Anterior cingulate cortex (tissue), 58 donors: Measurements from ENCODE around the gene EPSTI1.

Experiments used
- DNase-seq, 58 donors: peaks; one replicate each; lab custom pipeline; 2025; lab: John Stamatoyannopoulos, UW

The EPSTI1 gene

DNA sequence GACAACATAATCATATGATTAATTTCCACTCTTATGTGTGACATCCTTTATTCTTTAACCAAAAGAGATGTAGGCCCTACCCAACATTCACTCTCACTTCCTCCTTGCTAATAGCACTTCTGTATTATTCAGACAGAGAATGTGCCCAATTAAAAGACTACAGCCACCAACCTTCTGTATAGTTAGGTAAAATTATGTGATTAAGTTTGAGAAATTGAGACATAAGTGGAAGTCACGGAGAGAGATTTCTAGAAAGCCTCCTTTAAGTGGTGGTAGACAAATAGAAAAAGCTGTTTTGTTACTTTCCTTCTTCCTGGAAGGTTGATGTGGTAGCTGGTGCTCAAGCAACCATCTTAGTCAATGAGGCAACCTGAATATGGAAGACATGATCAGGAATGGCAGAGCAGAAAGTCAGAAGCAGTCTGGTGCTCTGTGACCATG is 14.8 kb downstream of the EPSTI1 start:
- DNase-seq, result no peak

DNA sequence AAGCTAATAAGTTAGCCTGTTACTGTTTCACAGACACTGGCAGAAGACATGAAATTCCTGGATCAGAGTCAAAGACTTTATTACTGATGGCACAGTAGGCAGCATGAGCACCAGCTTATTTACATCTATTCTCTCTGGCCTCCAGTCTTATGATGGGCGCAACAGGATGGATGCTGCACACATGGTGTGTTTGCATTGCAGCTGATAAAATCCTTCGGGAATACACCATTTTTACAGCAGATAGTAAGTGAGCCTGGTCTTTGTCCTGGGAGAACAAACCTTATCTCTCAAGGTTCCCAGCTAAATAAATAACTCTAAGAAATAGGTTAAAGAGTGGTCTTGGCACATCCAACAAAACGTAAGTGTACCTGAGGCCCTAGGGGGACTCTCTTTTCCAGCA is 16.0 kb downstream of the EPSTI1 start:
- no peak for DNase-seq

DNA sequence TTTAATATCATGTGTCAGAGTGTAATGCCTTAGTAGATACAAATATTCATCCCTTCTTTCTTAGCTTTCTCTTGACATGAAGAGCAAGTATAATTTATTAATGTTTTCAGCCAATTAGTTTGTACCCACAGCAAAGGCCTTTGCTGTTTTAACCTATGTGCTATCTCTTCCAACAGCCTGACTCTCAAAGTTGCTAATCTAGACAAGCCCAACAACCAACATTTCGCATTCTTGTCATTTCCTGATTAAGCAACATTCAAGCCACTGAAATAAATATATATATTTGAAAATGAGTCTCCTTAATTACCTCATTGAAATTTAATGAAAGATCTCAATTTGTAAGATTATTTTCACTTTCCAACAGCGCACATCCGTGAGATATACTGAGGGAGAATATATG is 18.5 kb downstream of the EPSTI1 start:
- no peak for DNase-seq

- no peak for DNase-seq
Measured at GRCh38 chr13:42971691-42972347, 20.2 kb downstream of the EPSTI1 start.

GRCh38 chr13:42970824-42971690 is 21.0 kb downstream of the EPSTI1 start:
- peak in 2 of 58 donors; percentile 1 to 2 for DNase-seq

- DNase-seq, result peak in 44 of 58 donors; percentile 4 to 81 (median 38)
Measured at GRCh38 chr13:42969565-42970172, 22.4 kb downstream of the EPSTI1 start.

DNA sequence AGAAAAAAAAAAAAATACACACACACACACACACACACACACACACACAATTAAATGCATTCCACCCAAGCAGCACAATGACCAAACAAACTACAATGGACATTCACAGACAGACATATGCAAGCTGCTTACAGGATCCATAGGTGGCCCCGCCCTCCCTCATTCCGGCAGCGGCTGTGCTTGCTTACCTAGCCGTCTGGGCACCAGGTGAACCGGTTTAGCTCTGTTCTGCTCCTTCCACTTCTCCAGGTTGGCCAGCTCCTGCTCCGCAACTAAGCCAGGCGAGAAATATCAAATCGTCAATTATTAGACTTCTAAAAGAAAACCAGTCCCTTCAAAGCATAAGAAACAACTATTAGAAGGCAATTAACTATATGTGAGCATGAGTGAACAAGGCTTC is 23.1 kb downstream of the EPSTI1 start:
- DNase-seq, result no peak

DNA sequence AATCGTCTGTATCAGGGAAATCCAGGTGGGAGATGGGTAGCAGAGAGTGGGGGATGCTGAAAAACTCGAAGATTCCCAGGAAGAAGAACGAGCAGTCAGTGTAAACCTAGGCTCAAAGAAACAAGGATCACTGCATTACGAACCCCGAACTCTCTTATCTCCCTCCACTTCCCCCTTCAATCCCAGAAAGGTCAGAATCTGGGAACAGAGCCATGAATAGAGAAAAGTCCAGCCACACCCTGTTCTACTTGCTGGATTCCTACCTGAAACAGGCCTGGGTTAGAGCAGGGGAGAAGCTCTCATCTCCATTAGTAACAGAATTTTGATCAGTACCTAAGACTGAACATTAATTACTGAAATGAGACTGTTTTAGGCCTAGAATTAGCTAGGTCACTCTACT is 24.4 kb downstream of the EPSTI1 start:
- DNase-seq, result no peak

DNA sequence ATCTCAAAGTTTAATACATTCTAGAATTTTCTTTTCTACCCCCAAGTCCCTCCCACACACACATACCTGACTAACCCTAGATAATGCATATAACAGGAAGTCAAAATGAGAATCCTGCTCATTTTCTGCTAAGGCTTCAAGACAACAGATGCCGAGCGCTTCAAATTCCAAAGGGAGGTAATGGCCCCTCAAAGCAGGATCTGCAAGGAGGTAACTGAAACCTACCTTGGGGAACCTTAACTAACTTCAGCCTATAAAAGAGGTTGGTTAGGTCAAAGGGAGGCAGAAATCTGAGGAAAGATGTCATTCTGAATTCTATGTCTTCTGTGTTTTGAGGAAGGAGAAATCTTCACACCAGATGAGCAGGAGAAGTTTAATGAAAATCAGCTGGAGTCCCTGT is 26.8 kb downstream of the EPSTI1 start:
- no peak for DNase-seq

GRCh38 chr13:42964761-42965161 is 27.3 kb downstream of the EPSTI1 start:
- no peak for DNase-seq

DNA sequence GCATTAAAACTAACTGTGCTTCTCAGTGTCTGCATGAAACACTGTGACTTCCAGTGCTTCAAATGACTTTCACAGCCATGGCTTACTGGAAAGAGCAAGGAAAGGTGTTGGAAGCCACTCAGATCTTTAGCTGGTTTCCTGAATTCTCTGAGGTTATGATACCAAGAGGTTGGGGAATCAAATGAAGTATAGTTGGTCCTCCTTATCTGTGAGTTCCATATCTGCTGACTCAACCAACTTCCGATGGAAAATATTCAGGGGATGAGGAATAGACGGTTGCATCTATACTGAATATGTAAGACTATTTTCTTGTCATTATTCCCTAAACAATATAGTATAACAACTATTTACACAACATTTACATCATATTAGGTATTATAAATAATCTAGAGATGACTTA is 32.4 kb downstream of the EPSTI1 start:
- no peak for DNase-seq

- no peak for DNase-seq
Measured at GRCh38 chr13:42957881-42958280, 34.2 kb downstream of the EPSTI1 start.

DNA sequence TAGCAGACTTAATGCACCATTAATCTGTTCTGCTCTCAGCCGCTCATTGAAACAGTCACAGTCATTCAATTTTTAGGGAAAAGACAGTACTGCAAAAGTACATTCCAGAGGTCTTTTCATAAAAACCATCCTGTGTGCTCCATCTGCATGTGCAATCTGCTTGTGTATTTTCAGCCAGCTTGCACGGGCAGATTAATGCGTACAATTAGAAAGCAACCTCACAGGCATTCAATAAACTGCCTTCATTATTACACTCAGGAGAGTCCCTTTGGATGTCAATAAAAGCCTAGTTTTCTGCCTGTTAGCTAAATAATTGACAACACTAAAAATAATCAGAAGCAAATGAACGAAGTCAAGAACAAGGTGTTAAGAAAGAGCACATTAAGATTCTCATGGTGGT is 41.9 kb downstream of the EPSTI1 start:
- no peak for DNase-seq

DNA sequence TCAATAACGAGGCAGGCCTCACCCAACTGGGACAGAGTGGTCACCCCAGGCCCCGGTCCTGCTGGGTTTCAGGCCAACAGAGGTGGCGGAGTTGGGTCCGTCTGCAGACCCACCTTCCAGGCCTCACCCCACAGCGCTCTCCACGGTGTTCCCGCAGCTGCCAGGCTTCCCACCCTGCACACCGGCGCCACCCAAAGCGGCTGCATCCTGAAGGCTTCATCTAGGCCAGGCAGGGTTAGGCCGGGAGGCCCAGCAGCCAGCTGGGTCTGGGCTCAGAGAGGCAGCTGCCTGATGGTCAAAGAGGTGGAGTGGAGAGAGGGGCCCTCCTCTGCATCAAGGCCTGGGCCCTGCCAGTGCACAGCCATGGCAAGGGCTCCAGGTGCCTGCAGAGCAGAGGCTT is 44.1 kb downstream of the EPSTI1 start:
- no peak for DNase-seq

DNA sequence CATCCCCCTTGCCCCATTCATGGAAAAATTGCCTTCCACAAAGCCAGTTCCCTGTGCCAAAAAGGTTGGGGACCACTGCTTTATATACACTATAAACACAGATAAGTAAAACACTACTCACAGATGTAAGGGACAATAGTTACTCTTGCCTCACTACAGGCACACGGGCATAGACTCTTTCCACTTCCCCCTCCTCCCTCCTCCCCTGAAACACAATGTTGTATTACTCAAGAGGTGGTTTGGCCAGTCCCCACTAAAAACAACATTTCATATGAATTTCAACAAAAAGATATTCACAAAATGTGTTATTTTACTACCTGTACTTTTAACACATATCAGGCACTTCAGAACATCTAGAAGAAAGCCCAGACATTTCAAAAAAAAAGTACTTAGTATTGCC is 45.1 kb downstream of the EPSTI1 start:
- DNase-seq, result no peak

DNA sequence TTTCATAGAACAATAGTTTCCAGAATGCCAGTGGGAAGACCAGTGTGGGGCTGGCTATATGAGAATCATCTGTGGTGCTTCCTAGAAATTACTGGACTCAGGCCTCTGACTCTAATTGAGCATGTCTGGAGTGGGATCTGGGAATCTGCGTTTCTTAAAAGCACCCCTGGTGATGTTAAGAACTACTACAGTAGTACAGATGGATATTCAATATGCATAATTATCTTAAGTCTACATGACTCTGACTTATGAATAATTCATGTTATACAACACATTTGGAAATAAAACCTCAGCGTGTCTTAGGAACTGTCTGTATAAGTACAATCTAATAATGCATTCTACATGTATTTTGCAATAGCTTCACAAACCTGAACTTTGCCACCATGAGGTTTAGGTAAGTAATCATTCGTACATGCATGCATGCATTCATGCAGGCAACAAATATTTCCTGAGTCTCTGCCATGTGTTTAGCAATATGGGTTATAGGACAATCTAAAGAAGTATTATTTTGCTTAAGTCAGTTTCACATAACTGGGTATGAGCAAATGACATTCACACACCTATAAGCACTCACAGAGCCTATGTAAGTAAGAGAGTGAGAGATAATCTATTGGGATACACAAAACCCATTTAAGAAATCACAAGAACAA is 62.0 kb downstream of the EPSTI1 start:
- no peak for DNase-seq

DNA sequence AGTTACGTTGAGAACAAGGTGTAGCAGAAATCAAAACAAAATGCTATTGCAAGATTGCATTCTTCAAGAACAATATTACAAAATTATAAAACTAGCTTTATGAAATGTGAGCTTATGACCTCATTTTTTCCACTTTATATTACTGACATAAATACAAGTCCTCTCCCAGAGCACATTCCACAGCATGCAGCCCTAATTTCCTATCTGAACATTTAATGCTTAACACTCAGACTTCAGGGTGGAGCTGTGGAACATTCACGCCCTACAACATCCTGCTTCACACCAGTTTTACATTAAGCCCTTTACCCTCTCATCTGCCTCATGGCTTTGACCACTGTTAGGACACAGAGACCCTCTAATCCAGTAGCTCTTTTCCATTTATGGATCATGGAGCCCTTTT is 65.5 kb downstream of the EPSTI1 start:
- no peak for DNase-seq

- DNase-seq, result no peak
Measured at GRCh38 chr13:42926043-42926442, 66.0 kb downstream of the EPSTI1 start.

DNA sequence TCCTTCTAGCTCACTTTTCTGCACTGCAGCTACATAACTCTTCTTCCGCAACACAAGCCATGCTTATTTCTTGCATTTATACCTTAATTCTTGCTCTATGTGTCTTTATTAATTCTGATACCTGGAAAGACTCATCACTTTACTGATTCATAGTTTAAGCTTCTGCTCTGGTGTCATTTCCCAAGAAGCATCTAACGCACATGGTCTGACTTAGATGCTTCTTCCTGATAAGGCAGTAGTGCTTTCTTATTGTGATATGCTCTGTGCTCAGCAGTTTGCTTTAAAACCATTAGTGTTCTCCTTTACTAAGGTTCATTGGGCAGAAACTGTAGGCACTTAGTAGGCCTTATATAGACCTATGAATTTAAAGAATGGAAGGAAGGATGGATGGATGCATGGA is 66.4 kb downstream of the EPSTI1 start:
- no peak for DNase-seq

- DNase-seq, result no peak
Measured at GRCh38 chr13:42924344-42924743, 67.7 kb downstream of the EPSTI1 start.

GRCh38 chr13:42907745-42908144 is 84.3 kb downstream of the EPSTI1 start:
- no peak for DNase-seq
